Measurements from ENCODE around the gene MAGEA3. TPM values are rescaled to one million over a fixed set of nuclear protein-coding genes. Genes with fewer than 3 reads are reported as not detected.
"Not testable (repeated sequence)": the region's sequence is repeated elsewhere in the genome, so short reads cannot be mapped to it uniquely, and the experiment has no call there.

MAGEA3 gene, protein sequence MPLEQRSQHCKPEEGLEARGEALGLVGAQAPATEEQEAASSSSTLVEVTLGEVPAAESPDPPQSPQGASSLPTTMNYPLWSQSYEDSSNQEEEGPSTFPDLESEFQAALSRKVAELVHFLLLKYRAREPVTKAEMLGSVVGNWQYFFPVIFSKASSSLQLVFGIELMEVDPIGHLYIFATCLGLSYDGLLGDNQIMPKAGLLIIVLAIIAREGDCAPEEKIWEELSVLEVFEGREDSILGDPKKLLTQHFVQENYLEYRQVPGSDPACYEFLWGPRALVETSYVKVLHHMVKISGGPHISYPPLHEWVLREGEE
- polyA plus RNA-seq (2012; ENCODE audit: insufficient read depth, insufficient read length, low read depth) = not detected

DNA sequence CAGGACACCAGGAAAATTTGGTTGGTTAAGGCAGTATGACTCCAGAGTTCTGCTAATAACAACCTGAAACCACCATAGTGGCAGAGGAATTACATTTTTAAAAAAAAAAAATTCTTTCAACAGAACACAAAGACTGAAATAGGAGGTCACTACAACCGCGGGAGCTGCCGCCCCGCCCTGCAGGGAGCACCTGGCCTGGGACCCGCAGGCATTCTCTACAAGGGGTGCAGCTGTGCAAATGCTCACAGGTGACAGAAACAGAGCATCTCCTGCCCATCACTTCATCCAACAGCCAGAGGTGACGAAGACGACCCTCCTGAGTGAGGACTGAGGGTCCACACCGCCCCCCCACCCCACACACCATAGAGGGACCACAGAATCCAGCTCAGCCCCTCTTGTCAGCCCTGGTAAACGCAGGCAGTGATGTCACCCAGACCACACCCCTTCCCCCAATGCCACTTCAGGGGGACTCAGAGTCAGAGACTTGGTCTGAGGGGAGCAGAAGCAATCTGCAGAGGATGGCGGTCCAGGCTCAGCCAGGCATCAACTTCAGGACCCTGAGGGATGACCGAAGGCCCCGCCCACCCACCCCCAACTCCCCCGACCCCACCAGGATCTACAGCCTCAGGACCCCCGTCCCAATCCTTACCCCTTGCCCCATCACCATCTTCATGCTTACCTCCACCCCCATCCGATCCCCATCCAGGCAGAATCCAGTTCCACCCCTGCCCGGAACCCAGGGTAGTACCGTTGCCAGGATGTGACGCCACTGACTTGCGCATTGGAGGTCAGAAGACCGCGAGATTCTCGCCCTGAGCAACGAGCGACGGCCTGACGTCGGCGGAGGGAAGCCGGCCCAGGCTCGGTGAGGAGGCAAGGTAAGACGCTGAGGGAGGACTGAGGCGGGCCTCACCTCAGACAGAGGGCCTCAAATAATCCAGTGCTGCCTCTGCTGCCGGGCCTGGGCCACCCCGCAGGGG is at the start of gene MAGEA3:
Gene MAGEA3, plus strand, starts transcription at position 843 of the 980 bp plus-strand sequence. CDS start 2,039 bp downstream, outside the sequence.
- not testable (repeated sequence) for DNase-seq; H3K27me3 ChIP-seq; H3K36me3 ChIP-seq; H3K9me3 ChIP-seq; H3K4me3 ChIP-seq (ENCODE audit: low read depth, low read length); H3K4me1 ChIP-seq

DNA sequence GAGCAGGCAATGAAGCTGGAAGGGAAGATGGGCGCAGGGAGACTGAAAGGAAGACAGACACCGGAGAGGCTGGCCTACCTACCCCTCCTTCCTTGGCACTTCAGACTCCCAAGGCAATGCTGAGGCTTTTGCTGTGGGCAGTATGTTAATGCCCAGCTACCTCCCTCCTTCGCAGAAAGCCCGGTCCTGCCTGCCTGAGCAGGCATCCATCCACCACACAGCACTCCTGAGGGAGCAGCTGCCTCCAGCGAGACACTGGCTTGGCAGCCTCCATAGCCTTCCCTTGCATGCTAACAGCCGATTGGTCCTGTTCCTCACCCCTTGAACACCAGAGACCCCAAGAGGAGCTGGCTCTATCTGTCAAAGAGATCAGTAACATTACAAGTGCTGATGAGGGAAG is 46.5 kb upstream of the MAGEA3 start:
- DNase-seq = no peak
- Histone ChIP-seq H3K4me1 (no peaks in the 10 kb centered on the region), H3K4me3 (ENCODE audit: low read depth, low read length) (no peak overlapping the region), H3K27me3 (no peaks in the 10 kb centered on the region), H3K9me3 (no peaks in the 10 kb centered on the region), H3K36me3 (no peaks in the 10 kb centered on the region)
- TF ChIP-seq, protein P1, sequence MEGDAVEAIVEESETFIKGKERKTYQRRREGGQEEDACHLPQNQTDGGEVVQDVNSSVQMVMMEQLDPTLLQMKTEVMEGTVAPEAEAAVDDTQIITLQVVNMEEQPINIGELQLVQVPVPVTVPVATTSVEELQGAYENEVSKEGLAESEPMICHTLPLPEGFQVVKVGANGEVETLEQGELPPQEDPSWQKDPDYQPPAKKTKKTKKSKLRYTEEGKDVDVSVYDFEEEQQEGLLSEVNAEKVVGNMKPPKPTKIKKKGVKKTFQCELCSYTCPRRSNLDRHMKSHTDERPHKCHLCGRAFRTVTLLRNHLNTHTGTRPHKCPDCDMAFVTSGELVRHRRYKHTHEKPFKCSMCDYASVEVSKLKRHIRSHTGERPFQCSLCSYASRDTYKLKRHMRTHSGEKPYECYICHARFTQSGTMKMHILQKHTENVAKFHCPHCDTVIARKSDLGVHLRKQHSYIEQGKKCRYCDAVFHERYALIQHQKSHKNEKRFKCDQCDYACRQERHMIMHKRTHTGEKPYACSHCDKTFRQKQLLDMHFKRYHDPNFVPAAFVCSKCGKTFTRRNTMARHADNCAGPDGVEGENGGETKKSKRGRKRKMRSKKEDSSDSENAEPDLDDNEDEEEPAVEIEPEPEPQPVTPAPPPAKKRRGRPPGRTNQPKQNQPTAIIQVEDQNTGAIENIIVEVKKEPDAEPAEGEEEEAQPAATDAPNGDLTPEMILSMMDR (IDR thresholded peaks at IDR 0.05; ENCODE audit: low read depth, low read length) = no peak

DNA sequence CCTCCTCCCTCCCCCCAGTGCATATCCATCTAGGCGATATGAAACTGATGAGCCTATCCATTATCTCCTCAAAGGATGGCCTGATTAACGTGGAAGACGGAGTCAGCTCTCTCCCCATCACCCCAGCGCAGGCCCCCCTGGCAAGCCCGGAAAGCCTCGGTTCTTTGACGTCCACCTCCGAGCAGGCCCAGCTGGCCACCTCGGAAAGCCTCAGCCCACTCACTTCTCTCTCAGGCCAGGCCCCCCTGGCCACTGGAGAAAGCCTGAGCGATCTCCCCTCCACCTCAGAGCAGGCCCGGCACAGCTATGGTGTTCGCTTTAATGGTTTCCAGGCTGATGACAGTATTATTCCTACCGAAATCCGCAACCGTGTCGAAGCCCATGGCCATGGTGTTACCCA is 46.1 kb upstream of the MAGEA3 start:
- Histone ChIP-seq H3K36me3 (no peaks in the 10 kb centered on the region), H3K4me1 (no peaks in the 10 kb centered on the region), H3K27me3 (no peaks in the 10 kb centered on the region), H3K4me3 (ENCODE audit: low read depth, low read length) (no peak overlapping the region), H3K9me3 (no peaks in the 10 kb centered on the region)
- TF ChIP-seq, protein P1 (IDR thresholded peaks at IDR 0.05; ENCODE audit: low read depth, low read length) = no peak
- no peak for DNase-seq

DNA sequence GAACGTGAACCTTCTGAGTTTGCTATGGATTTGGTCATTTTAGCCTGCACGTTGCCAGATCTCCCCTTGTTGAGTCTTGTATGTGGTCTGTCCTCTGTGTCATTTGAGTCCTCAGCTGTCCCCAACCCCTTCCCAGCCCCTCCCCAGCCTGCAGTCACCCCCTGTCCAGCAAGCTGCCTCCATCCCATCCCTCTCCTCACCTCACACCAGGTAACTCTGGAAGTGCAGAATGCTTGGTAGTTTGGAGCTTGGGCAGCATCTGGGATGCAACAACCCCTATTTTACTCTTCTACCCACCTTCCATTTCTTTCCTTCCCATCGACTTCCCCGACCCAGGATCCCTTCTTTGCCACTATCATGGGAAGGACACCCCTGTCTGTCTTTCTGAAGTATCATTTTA is 42.5 kb upstream of the MAGEA3 start:
- Histone ChIP-seq H3K27me3 (no peaks in the 10 kb centered on the region), H3K4me3 (ENCODE audit: low read depth, low read length) (no peak overlapping the region), H3K9me3 (no peaks in the 10 kb centered on the region), H3K4me1 (no peaks in the 10 kb centered on the region), H3K36me3 (no peaks in the 10 kb centered on the region)
- no peak for DNase-seq
- TF ChIP-seq, protein P1 (IDR thresholded peaks at IDR 0.05; ENCODE audit: low read depth, low read length) = no peak

DNA sequence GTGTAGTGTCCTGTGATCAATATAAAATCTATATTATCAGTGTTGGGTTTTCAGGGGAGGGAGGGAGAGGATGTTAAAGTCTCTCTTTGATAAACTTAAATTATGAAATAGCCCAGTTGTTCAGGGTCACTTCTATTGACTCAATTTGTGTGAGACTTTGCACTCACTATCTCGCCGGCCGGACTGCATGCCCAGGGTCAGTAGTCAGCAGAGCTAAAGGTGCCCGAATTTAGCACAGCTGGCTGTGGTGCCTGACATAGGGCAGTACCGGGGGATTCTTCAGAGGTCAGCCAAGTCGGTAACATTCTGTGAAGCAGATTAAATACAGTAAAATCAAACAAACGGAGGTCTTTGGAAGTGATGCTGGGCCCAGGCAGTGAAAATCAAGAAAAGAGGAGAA is 41.7 kb upstream of the MAGEA3 start:
- Histone ChIP-seq H3K4me3 (ENCODE audit: low read depth, low read length) (no peak overlapping the region), H3K27me3 (no peaks in the 10 kb centered on the region), H3K4me1 (no peaks in the 10 kb centered on the region), H3K9me3 (no peaks in the 10 kb centered on the region), H3K36me3 (no peaks in the 10 kb centered on the region)
- TF ChIP-seq, protein P1 (IDR thresholded peaks at IDR 0.05; ENCODE audit: low read depth, low read length) = no peak
- no peak for DNase-seq

DNA sequence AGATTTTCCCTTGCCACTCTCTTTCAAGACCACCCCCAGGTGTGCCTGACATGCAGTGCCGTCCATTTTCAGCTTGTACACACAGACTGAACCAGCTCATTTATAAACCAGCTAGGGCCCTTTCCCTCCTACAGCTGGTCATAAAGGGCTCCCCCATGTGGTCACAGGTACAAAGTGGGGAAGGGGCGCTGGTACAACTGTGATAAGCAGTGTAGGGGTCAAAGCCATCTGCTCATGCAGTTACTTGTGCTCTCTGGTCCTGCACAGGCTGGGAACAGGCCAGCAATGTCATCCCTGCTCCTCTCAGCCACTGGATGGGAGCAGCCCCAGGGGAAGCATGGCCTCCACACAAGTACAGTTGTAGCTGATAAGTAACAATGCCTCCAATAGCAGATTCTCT is 40.3 kb upstream of the MAGEA3 start:
- no peak overlapping the region for H3K4me3 ChIP-seq (ENCODE audit: low read depth, low read length)
- DNase-seq = no peak
- H3K36me3 ChIP-seq = no peaks in the 10 kb centered on the region
- H3K27me3 ChIP-seq = no peaks in the 10 kb centered on the region
- no peaks in the 10 kb centered on the region for H3K9me3 ChIP-seq
- H3K4me1 ChIP-seq = no peaks in the 10 kb centered on the region
- TF ChIP-seq, protein P1 (IDR thresholded peaks at IDR 0.05; ENCODE audit: low read depth, low read length) = peak; percentile 29

Measured in BE2C (cell line).